Astrocyte (in vitro differentiated cells and primary cell): ENCODE data around the gene CERS4. TPM values are rescaled to one million over a fixed set of nuclear protein-coding genes. Genes with fewer than 3 reads are reported as not detected.
"Not testable (repeated sequence)": the region's sequence is repeated elsewhere in the genome, so short reads cannot be mapped to it uniquely, and the experiment has no call there.

ENCODE experiments used
- DNase-seq: peaks from one replicate; pipeline ENCODE4 v3.0.0-alpha.2; 2010; ENCODE audit warnings: low read depth
- FAIRE-seq: peaks from 2 replicates; lab custom pipeline; 2011; peaks lifted over from hg19 to GRCh38; lab: Jason Lieb, UNC
- H2AFZ ChIP-seq: 2 replicates; pipeline ENCODE4 v1.6.0; 2012; ENCODE audit warnings: low read depth, low read length, inconsistent platforms
- H3K27ac ChIP-seq: 2 replicates; pipeline ENCODE4 v1.5.1; 2011; ENCODE audit warnings: low read depth, low read length, inconsistent platforms
- H3K27me3 ChIP-seq: 2 replicates; pipeline ENCODE4 v1.6.0; 2011; ENCODE audit warnings: low read length, inconsistent platforms; ENCODE audit not compliant: insufficient read depth
- H3K36me3 ChIP-seq: 2 replicates; pipeline ENCODE4 v1.5.1; 2011; ENCODE audit warnings: low read length, inconsistent platforms; ENCODE audit not compliant: insufficient read depth
- H3K4me1 ChIP-seq: 2 replicates; pipeline ENCODE4 v1.5.1; 2011; ENCODE audit warnings: low read length, inconsistent platforms; ENCODE audit not compliant: insufficient read depth
- H3K4me2 ChIP-seq: 2 replicates; pipeline ENCODE4 v1.6.0; 2012; ENCODE audit warnings: low read length, inconsistent platforms
- H3K4me3 ChIP-seq: 2 replicates; pipeline ENCODE4 v1.5.1; 2011; ENCODE audit warnings: low read depth, mild to moderate bottlenecking, low read length, inconsistent platforms; ENCODE audit not compliant: insufficient read depth
- H3K79me2 ChIP-seq: 2 replicates; pipeline ENCODE4 v1.6.0; 2012; ENCODE audit warnings: mild to moderate bottlenecking, low read length, inconsistent platforms; ENCODE audit not compliant: insufficient read depth
- H3K9ac ChIP-seq: 2 replicates; pipeline ENCODE4 v1.6.0; 2012; ENCODE audit warnings: mild to moderate bottlenecking, low read length, inconsistent platforms
- H3K9me3 ChIP-seq: 2 replicates; pipeline ENCODE4 v1.5.1; 2012; ENCODE audit warnings: low read depth, mild to moderate bottlenecking, low read length, inconsistent platforms; ENCODE audit not compliant: insufficient read depth
- H4K20me1 ChIP-seq: 2 replicates; pipeline ENCODE4 v1.6.0; 2012; ENCODE audit warnings: low read length, inconsistent platforms; ENCODE audit not compliant: insufficient read depth
- H3K27ac Mint-ChIP-seq: one replicate; pipeline ENCODE4 v1.8.0; 2021; ENCODE audit warnings: mild to moderate bottlenecking, mixed read lengths; ENCODE audit not compliant: unreplicated experiment
- H3K27me3 Mint-ChIP-seq: one replicate; pipeline ENCODE4 v1.8.0; 2021; ENCODE audit warnings: low read depth, mixed read lengths; ENCODE audit not compliant: unreplicated experiment
- H3K36me3 Mint-ChIP-seq: one replicate; pipeline ENCODE4 v1.8.0; 2021; ENCODE audit warnings: low read depth, mixed read lengths; ENCODE audit not compliant: unreplicated experiment
- H3K4me1 Mint-ChIP-seq: one replicate; pipeline ENCODE4 v1.8.0; 2021; ENCODE audit warnings: low read depth, mixed read lengths; ENCODE audit not compliant: unreplicated experiment
- H3K4me3 Mint-ChIP-seq: one replicate; pipeline ENCODE4 v1.8.0; 2021; ENCODE audit warnings: mild to moderate bottlenecking, moderate library complexity, mixed read lengths; ENCODE audit not compliant: unreplicated experiment
- H3K9me3 Mint-ChIP-seq: one replicate; pipeline ENCODE4 v1.8.0; 2021; ENCODE audit warnings: mild to moderate bottlenecking, mixed read lengths; ENCODE audit not compliant: unreplicated experiment
- CTCF ChIP-seq: IDR thresholded peaks from 2 replicates; pipeline ENCODE4 v1.5.1; 2011; ENCODE audit warnings: low read depth, mild to moderate bottlenecking, inconsistent platforms, low read length, moderate library complexity; ENCODE audit not compliant: insufficient read depth
- EZH2 ChIP-seq: IDR thresholded peaks from 2 replicates; pipeline ENCODE4 v1.6.1; 2012; ENCODE audit warnings: mild to moderate bottlenecking, low read length, inconsistent platforms; ENCODE audit not compliant: insufficient read depth
- total RNA-seq: library from RNA; stranded (reverse); gene quantifications from 2 replicates; pipeline ENCODE4 v1.2.1, GENCODE V29; 2021

The CERS4 gene
- total RNA-seq, 1 donor from 2014 or later: 15.7 TPM

- no peak overlapping the region for H2AFZ ChIP-seq
- TF ChIP-seq EZH2 (no peak), CTCF (no peak)
- H3K4me3 Mint-ChIP-seq: no peak overlapping the region
- H4K20me1 ChIP-seq: no peaks in the 10 kb centered on the region
- H3K36me3 ChIP-seq: no peaks in the 10 kb centered on the region
- H3K36me3 Mint-ChIP-seq: peaks cover 1% of the 10 kb centered on the region
- H3K27ac Mint-ChIP-seq: no peak overlapping the region
- no peak overlapping the region for H3K4me2 ChIP-seq
- no peak overlapping the region for H3K4me3 ChIP-seq
- H3K9me3 Mint-ChIP-seq: peaks cover 3% of the 10 kb centered on the region
- H3K79me2 ChIP-seq: no peaks in the 10 kb centered on the region
- no peaks in the 10 kb centered on the region for H3K9me3 ChIP-seq
- no peaks in the 10 kb centered on the region for H3K4me1 Mint-ChIP-seq
- H3K9ac ChIP-seq: no peak overlapping the region
- peaks cover 4% of the 10 kb centered on the region for H3K4me1 ChIP-seq
- DNase-seq (no peak), FAIRE-seq (no peak)
- no peaks in the 10 kb centered on the region for H3K27me3 ChIP-seq
- H3K27ac ChIP-seq: no peak overlapping the region
- peaks cover 5% of the 10 kb centered on the region for H3K27me3 Mint-ChIP-seq
Observed at GRCh38 chr19:8265872-8266271, 56.7 kb downstream of the CERS4 start.

GRCh38 chr19:8269724-8270123, 60.6 kb downstream of the CERS4 start:
- Histone ChIP-seq H3K27me3 (no peaks in the 10 kb centered on the region), H3K9me3 (no peaks in the 10 kb centered on the region), H3K36me3 (no peaks in the 10 kb centered on the region), H4K20me1 (no peaks in the 10 kb centered on the region), H3K4me2 (no peak overlapping the region), H2AFZ (no peak overlapping the region), H3K4me1 (peaks cover 4% of the 10 kb centered on the region), H3K9ac (no peak overlapping the region), H3K4me3 (no peak overlapping the region), H3K79me2 (no peaks in the 10 kb centered on the region), H3K27ac (no peak overlapping the region)
- H3K9me3 Mint-ChIP-seq: peaks cover 3% of the 10 kb centered on the region
- no peak overlapping the region for H3K27ac Mint-ChIP-seq
- TF ChIP-seq CTCF (no peak), EZH2 (no peak)
- no peak for DNase-seq
- no peak for FAIRE-seq
- H3K4me1 Mint-ChIP-seq: no peaks in the 10 kb centered on the region
- no peaks in the 10 kb centered on the region for H3K36me3 Mint-ChIP-seq
- H3K4me3 Mint-ChIP-seq: peak overlapping the region; percentile 36
- peaks cover 7% of the 10 kb centered on the region for H3K27me3 Mint-ChIP-seq

GRCh38 chr19:8276508-8276907, 67.3 kb downstream of the CERS4 start:
- not testable (repeated sequence) for H3K9me3 ChIP-seq, H3K4me2 ChIP-seq, DNase-seq, H3K27me3 ChIP-seq, H3K4me1 Mint-ChIP-seq, H4K20me1 ChIP-seq, H3K27ac ChIP-seq, FAIRE-seq, H3K9me3 Mint-ChIP-seq, H3K79me2 ChIP-seq, H3K4me1 ChIP-seq, H2AFZ ChIP-seq, H3K4me3 Mint-ChIP-seq, H3K36me3 Mint-ChIP-seq, H3K36me3 ChIP-seq, H3K4me3 ChIP-seq, H3K9ac ChIP-seq, H3K27ac Mint-ChIP-seq, H3K27me3 Mint-ChIP-seq

- H3K36me3 Mint-ChIP-seq, H3K27ac ChIP-seq, H3K4me2 ChIP-seq, H3K4me3 Mint-ChIP-seq, H3K79me2 ChIP-seq, H3K9me3 ChIP-seq, H3K36me3 ChIP-seq, DNase-seq, FAIRE-seq, H2AFZ ChIP-seq, H4K20me1 ChIP-seq, H3K27ac Mint-ChIP-seq, H3K27me3 ChIP-seq, H3K27me3 Mint-ChIP-seq, H3K4me1 ChIP-seq, H3K9ac ChIP-seq, H3K9me3 Mint-ChIP-seq, H3K4me1 Mint-ChIP-seq, H3K4me3 ChIP-seq: not testable (repeated sequence)
Observed at GRCh38 chr19:8291337-8291736, 82.2 kb downstream of the CERS4 start.
